Fibroblast of skin of right biceps (primary cell): ENCODE measurements around the gene SNX30.

Experiments
- DNase-seq: peaks from one replicate; pipeline ENCODE4 v3.0.0-alpha.2; 2013

Gene SNX30

DNA sequence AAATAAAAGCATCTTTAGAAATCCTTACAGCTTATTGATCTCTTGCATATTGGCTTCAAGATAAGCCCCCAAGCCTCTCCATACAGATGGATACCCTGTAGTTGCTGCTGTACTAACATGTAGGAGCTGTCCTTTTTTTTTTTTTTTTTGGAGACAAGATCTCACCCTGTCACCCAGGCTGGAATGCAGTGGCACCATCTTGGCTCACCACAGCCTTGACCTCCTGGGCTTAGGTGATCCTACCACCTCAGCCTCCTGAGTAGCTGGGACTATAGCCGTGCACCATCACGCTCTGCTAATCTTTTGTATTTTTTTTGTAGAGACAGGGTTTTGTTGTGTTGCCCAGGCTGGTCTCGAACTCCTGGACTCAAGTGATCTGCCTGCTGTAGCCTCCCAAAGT lies 35.4 kb downstream of the SNX30 start:
- no peak for DNase-seq

- no peak for DNase-seq
These were observed 36.4 kb downstream of the SNX30 start for GRCh38 chr9:112786829-112787520.

DNA sequence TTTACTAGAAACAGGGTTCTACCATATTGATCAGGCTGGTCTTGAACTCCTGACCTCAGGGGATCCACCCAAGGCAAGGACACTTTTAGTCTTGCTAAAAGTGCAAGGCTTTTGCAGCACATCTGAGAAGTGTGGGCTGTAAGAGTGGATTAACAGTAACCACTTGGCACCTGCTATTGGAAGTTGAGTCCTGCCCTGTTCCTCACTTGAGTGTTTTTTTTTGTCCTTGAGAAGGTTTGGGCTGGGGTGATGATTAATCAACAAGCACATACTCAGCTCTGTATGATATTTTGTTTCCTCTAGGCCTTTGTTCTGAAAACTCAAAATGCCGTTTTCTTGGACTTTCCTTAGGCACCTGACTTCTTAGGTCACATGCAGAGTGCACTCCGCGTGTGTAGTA lies 37.4 kb downstream of the SNX30 start:
- no peak for DNase-seq

DNA sequence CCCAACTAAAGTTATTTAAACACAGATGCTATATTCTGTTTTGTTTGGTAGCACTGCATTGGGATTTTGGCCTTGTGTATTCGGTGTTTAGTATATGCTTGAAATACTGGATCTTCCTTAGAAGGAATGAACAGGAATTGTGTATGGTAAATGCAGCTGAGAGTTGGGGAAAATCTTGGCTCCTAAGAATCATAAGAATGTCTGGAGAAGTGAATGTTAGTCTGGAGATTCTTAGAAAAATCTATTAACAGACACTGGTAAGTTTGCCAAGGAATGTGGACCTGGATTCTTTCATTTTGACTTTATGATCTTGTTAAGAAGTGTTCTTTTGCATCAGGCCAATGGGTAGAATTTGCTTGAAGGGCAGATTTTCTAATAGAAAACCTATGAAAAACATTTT lies 38.9 kb downstream of the SNX30 start:
- DNase-seq, result peak; percentile 84

DNA sequence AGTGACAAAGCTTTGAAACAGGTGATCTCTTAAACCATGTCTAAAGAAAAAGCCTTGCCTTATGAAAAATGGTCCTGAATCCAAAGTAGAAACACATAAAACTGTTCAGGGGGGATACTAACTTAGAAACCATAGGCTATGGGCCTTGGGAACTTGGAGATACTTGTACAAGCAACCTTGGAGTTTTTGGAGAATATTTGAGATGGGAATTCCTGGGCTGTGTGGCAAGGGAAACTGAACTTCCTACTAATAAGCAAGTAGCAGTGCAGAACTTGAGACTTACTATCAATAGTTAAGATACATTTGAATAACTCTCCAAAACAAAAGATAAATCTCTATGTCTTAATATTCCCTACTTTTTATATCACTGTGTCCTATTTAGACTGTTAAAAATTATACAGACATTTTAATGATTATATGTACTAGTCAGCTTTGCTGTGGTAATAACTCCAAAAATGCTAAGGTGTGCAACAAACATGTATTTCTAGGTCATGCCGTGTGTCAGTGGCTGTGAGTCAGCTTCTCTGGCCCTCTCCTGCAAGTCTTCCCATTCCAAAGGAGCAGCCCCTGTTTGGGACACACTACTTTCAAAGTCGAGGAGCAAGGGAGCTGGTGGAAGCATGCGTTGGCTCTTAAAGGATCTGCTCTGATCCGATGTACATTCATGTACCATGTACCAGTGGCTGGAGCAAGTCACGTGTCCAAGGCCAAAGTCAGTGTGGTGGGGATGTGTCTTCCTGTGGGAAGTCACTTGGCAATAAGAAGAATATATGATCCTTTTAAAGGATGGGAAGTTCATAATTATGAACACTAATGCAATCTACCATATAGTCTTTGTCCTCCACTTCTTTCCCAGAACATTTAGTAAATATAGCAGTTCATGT lies 39.6 kb downstream of the SNX30 start:
- DNase-seq, result peak; percentile 35

- no peak for DNase-seq
These were observed 42.1 kb downstream of the SNX30 start for GRCh38 chr9:112792670-112793069.

- DNase-seq, result peak; percentile 69
These were observed 42.8 kb downstream of the SNX30 start for GRCh38 chr9:112793213-112793810.

DNA sequence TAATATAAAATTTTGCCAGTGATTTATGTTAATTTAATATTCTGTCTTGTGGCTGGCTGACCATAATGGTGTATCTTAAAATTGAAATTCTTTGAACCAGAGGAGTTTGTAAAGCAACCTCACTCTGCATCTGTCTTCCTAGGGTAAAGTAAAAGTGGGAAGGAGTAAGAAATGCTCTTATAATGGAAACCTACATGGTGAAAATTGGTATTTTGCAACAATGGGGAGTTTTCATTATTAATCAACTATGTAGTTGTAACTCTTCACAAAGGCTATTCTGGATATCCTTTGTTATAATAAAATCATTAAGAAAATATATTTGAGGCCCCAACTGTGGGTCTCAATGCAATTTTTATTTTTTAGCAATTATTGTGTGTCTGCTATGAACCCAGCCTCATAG lies 44.2 kb downstream of the SNX30 start:
- DNase-seq, result no peak

DNA sequence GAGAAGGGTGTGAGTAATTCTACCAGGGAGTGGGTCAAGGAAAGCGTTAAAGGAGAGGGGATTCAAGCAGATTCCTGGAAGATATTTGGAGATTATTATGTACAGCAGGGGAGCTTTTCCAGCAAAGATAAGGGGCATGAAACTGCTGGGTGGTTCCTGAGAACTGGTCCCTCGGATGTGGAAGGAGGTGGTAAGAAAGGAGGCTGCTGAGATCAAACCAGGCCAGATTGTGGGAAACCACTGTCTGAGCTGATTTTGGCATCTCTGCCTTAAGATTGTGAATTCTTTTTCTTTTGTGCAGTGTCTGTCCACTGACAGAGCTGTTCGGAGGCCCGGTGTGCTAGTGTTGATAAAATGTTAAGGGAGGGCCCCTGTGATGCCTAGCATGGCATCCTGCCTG lies 45.4 kb downstream of the SNX30 start:
- no peak for DNase-seq

DNA sequence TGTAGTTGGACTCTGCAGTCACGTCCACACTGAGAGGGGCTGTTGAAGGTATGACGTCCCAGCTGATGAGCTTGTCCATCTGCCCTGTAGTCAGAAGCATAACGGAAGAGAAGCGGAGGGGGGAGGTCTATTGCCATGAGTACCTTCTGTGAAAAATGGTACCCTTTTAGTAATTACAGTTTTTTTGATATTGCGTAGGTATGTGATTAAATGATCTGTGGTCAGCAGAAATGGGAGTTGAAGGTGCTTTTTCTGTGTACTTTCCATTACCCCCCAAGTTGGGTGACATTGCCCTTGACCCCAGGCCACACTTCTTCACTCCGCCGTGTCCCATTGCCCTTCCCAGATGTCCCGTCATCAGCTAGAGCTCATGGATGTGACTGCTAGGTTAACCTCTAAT lies 45.9 kb downstream of the SNX30 start:
- DNase-seq, result no peak

- no peak for DNase-seq
These were observed 58.8 kb downstream of the SNX30 start for GRCh38 chr9:112809351-112809848.

DNA sequence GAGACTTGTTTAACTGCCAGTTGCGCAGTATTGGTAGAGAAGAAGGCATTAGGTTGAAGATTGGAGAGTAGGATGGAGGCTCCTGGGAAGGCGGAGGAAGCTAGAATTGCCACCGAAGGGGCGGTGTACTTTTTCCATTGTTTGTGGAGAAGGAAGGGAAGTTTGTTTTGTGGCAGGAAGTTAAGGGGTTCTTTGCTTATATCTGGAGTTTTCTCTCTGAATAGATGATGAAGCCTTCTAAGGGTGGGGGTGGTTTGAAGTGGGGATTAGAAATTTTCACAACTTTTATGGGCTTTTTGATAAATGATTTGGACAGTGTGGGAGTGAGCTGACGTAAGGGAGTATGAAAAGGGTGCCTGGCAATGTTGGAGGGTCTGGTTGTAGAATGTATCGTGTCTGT lies 59.3 kb downstream of the SNX30 start:
- DNase-seq, result no peak

- no peak for DNase-seq
These were observed 60.3 kb downstream of the SNX30 start for GRCh38 chr9:112810696-112811490.

DNA sequence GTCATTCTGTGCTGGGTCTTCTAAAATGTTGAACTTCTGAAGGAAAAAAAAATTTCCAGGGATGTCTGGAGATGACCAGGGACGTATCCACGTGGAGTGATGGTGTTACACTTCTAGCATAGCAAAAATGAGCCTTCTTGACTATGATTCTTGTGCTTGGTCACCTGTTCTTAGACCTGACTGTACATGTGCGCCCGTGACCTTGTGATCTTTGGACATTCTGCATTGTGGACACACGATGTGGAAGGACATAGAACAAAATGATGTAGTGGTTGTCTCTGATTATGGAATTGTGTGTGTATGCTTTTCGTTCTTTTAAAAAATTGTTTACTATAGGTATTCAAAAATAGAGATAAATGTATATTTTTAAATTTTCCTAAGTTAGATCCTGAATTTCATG lies 61.0 kb downstream of the SNX30 start:
- no peak for DNase-seq

- no peak for DNase-seq
These were observed 65.3 kb downstream of the SNX30 start for GRCh38 chr9:112815868-112816267.

GRCh38 chr9:112817860-112818203 lies 67.3 kb downstream of the SNX30 start:
- no peak for DNase-seq

- peak; percentile 71 for DNase-seq
These were observed 69.3 kb downstream of the SNX30 start for GRCh38 chr9:112819635-112820496.

DNA sequence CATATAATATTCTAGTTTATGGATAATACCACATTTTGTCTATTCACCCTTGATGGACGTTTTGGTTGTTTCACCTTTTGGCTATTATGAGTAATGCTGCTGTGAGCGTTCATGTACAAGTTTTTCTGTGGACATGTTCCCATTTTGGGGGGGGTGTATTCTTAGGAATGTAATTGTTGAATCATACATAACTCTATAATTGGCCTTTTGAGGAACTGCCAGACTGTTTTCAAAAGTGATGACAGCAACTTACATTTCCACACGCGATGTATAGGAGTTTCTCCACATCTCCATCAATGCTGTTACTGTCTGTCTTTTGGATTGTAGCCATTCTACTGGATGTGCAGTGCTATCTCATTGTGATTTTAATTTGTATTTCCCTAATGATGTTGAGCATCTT lies 70.3 kb downstream of the SNX30 start:
- DNase-seq, result peak; percentile 97

- no peak for DNase-seq
These were observed 72.1 kb downstream of the SNX30 start for GRCh38 chr9:112822618-112823017.

DNA sequence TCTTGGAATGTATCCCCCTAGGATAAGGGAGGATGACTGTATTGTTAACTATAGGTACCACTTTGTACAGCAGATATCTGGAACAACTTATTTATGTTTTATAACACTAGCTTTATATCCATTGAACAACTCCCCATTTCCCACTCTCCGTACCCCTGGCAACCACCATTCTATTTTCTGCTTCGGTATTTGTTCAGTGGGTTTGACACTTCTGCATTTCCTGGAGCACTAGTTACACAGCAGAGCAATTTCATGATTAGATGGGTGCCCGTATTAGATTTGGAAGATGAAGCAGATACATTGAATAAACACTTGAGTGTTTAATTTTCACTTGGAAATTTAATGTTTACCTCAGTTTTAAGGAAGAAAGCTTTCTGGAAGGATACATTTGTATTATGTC lies 72.7 kb downstream of the SNX30 start:
- DNase-seq, result no peak

DNA sequence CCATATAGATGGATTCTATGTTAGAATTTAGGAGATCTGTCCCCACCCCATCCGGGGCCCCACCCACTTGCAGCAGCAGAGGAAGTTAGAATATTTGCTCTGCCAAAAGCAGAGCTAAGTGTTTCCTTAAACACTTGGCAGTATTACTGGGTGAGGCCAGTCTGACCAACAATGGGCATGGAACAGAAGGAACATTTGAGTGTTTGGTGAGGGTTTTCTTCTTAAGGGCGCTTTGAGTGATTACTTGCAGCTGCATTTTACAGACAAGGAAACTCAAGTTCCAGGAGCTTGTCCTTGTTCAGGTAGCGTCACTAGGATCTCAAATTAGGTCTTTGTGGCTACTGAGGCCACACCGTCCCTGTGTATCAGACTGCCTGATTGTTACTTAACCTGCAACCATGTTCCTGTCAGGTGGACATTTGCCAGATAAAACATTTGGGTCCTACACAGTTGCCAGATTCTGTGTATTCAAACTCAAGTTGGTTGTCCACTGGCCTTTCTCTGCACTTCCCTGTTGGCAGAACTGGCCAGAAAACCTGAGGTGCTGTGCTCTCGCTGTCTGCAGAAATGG lies 80.8 kb downstream of the SNX30 start:
- DNase-seq, result no peak

DNA sequence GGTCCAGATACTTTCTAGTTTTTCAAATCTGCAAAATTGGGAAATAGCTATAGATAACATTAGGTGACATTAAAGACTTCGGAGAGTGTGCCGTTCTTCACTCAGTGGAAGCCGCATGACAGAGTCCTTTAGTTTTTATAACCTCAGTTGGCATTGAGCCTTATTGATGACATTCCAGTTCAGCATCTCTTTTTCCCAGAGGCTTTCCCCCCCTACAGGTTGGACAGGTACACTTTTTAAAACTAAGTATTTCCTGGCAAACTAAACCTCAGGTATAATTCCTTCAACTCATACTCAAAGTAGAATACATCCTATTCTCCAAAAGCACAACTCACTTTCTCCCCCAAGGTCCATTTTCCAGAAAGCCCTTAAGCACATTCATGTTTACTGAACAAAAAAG lies 81.4 kb downstream of the SNX30 start:
- DNase-seq, result no peak
